ENCODE measurements around the gene CUL7. TPM values are rescaled to one million over a fixed set of nuclear protein-coding genes. Genes with fewer than 3 reads are reported as not detected.
"Not testable (repeated sequence)": the region's sequence is repeated elsewhere in the genome, so short reads cannot be mapped to it uniquely, and the experiment has no call there.

The CUL7 gene
- total RNA-seq, 4 donors from 2014 or later = 20.7 to 39.6 (median 28.6) TPM

- TF ChIP-seq CTCF (IDR thresholded peaks at IDR 0.05) = no peak
- no peak for TF ChIP-seq POLR2A (IDR thresholded peaks at IDR 0.05)
- H3K4me3 ChIP-seq (replicated peaks in 1 of 3) = no peak overlapping the region
- no peaks in the 10 kb centered on the region for H3K9me3 ChIP-seq
- H3K36me3 ChIP-seq = peaks cover 53 to 56% of the 10 kb centered on the region in 2 donors
- no peak for DNase-seq
- intact Hi-C loops (cut with DNase I) = no loop called here
- no peak overlapping the region for H3K27ac ChIP-seq
- WGBS, 2 donors = 84 to 87% methylated on average over 9 of the region's 9 CpGs
- no peaks in the 10 kb centered on the region for H3K27me3 ChIP-seq
- H3K4me1 ChIP-seq = no peaks in the 10 kb centered on the region
Measured at GRCh38 chr6:43043310-43043709, 10.3 kb downstream of the CUL7 start.

- not testable (repeated sequence) for H3K9me3 ChIP-seq
Measured at GRCh38 chr6:43041475-43041874, 12.2 kb downstream of the CUL7 start.

GRCh38 chr6:43040542-43041257 lies 13.0 kb downstream of the CUL7 start:
- intact Hi-C loops (cut with DNase I) = no loop called here
- Histone ChIP-seq H3K4me3 (replicated peaks in 1 of 3) (no peak overlapping the region), H3K36me3 (peaks cover 49 to 64% of the 10 kb centered on the region in 2 donors), H3K9me3 (no peaks in the 10 kb centered on the region), H3K4me1 (no peaks in the 10 kb centered on the region), H3K27ac (no peak overlapping the region), H3K27me3 (no peaks in the 10 kb centered on the region)
- DNase-seq = no peak
- TF ChIP-seq POLR2A (IDR thresholded peaks at IDR 0.05) (no peak), CTCF (IDR thresholded peaks at IDR 0.05) (no peak)
- 95% methylated on average over 14 to 18 of the region's 18 CpGs for WGBS, 2 donors

More at GRCh38 chr6:43041475-43041874, 12.2 kb downstream of the CUL7 start:
- H3K4me3 ChIP-seq (replicated peaks in 1 of 3); H3K4me1 ChIP-seq; DNase-seq; intact Hi-C loops (cut with DNase I); H3K27me3 ChIP-seq; H3K27ac ChIP-seq: not testable (repeated sequence)
- WGBS, 2 donors = 94% methylated on average over 8 of the region's 8 CpGs
- peaks cover 56 to 63% of the 10 kb centered on the region in 2 donors for H3K36me3 ChIP-seq

GRCh38 chr6:43038727-43039126 lies 14.9 kb downstream of the CUL7 start:
- TF ChIP-seq CTCF (IDR thresholded peaks at IDR 0.05) (no peak), POLR2A (IDR thresholded peaks at IDR 0.05) (no peak)
- Histone ChIP-seq H3K4me3 (replicated peaks in 1 of 3) (no peak overlapping the region), H3K9me3 (no peaks in the 10 kb centered on the region), H3K4me1 (no peaks in the 10 kb centered on the region), H3K36me3 (peaks cover 38 to 47% of the 10 kb centered on the region in 2 donors), H3K27me3 (no peaks in the 10 kb centered on the region), H3K27ac (no peak overlapping the region)
- intact Hi-C loops (cut with DNase I) = no loop called here
- no peak for DNase-seq
- WGBS, 2 donors = 84 to 86% methylated on average over 9 of the region's 9 CpGs

GRCh38 chr6:43037706-43038105 lies 15.9 kb downstream of the CUL7 start:
- TF ChIP-seq POLR2A (IDR thresholded peaks at IDR 0.05) = no peak
- Histone ChIP-seq H3K36me3 (peaks cover 30 to 52% of the 10 kb centered on the region in 2 donors), H3K27ac (no peak overlapping the region), H3K4me3 (replicated peaks in 1 of 3) (no peak overlapping the region), H3K27me3 (no peaks in the 10 kb centered on the region), H3K9me3 (no peaks in the 10 kb centered on the region), H3K4me1 (no peaks in the 10 kb centered on the region)
- no peak for DNase-seq
- intact Hi-C loops (cut with DNase I) = no loop called here
- 93 to 100% methylated on average over 2 to 9 of the region's 9 CpGs for WGBS, 2 donors

GRCh38 chr6:43037197-43037596 lies 16.5 kb downstream of the CUL7 start:
- Histone ChIP-seq H3K4me1 (no peaks in the 10 kb centered on the region), H3K4me3 (replicated peaks in 1 of 3) (no peak overlapping the region), H3K27me3 (no peaks in the 10 kb centered on the region), H3K9me3 (no peaks in the 10 kb centered on the region), H3K36me3 (peaks cover 28 to 50% of the 10 kb centered on the region in 2 donors), H3K27ac (no peak overlapping the region)
- intact Hi-C loops (cut with DNase I) = no loop called here
- DNase-seq = no peak
- TF ChIP-seq CTCF (IDR thresholded peaks at IDR 0.05) = no peak
- no peak for TF ChIP-seq POLR2A (IDR thresholded peaks at IDR 0.05)
- 88 to 100% methylated on average over 5 of the region's 5 CpGs for WGBS, 2 donors

Data from thyroid gland (tissue), 4 donors.